ENCODE data around the gene ACSM5.
"Not testable (repeated sequence)": the region's sequence is repeated elsewhere in the genome, so short reads cannot be mapped to it uniquely, and the experiment has no call there.

Gene ACSM5

DNA sequence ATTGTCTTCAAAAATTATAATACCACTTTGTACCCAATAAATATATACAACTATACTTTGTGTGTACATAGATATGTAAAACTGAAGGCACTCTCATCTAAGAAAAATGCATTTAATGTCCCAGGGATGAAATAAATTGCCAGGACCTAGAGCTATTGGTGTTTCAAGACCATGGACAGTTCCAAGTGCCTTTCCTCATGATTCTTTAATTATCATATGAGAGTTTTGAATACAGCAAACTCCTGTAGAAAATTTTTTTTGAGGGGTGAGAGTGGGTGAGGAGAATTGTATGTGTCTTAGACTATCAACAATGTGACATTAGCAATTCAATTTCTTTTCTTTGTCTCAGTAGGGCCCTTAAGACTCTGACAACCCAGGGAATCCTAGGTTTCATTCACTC, 59.6 kb downstream of the ACSM5 start:
- not testable (repeated sequence) for H3K36me3 ChIP-seq (ENCODE audit: insufficient read depth, low read length); H3K4me3 ChIP-seq (ENCODE audit: low read depth in 1 of 2, low read length in 2 of 2); H3K4me1 ChIP-seq (ENCODE audit: insufficient read depth, low read length); H3K9me3 ChIP-seq (ENCODE audit: low read length); H3K27ac ChIP-seq (ENCODE audit: low read depth, low read length); H3K9ac ChIP-seq (ENCODE audit: low read length); H3K27me3 ChIP-seq (ENCODE audit: control insufficient read depth in 1 of 2, insufficient read depth in 2 of 2, low read length in 2 of 2)

DNA sequence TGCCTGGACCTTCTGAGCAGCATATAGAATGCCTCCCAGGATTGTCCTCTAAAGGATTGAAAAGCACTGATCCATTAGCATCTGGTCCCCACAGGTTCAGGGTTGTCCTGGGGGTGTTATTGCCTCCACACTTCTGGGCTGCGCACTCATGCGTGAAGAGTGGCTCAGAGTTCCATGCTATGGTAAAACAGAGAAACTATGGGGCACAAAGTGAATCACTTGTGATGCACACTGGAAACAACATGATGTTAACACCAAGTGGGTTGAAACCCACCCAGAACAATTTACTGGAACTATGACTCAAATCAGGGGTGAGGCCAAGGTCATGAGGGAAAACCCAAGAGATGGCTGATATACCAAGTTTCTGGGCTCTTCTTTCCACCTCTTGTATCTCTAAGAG, 60.6 kb downstream of the ACSM5 start:
- H3K4me1 ChIP-seq (ENCODE audit: insufficient read depth, low read length); H3K9ac ChIP-seq (ENCODE audit: low read length); H3K9me3 ChIP-seq (ENCODE audit: low read length); H3K36me3 ChIP-seq (ENCODE audit: insufficient read depth, low read length); H3K27me3 ChIP-seq (ENCODE audit: control insufficient read depth in 1 of 2, insufficient read depth in 2 of 2, low read length in 2 of 2); H3K4me3 ChIP-seq (ENCODE audit: low read depth in 1 of 2, low read length in 2 of 2); H3K27ac ChIP-seq (ENCODE audit: low read depth, low read length): not testable (repeated sequence)

DNA sequence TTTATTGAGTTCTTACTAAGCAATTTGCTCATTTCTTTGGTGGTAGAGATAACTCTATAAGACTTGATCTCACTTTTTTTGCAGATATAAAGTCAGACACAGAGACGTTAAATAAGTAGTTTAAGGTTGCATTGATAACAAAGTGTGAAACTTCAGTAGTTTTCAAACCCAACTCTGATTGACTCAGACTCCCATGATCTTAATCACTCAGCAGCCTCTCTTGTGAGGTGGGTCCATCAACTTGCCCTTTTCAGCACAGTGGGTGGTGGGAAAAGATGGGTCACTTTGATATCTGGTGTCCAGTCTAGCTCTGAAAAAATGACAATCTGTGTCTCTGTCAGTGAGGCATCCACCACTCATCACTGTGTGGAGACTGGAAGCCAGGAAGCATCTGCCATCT, 61.4 kb downstream of the ACSM5 start:
- not testable (repeated sequence) for H3K4me1 ChIP-seq (ENCODE audit: insufficient read depth, low read length); H3K9ac ChIP-seq (ENCODE audit: low read length); H3K36me3 ChIP-seq (ENCODE audit: insufficient read depth, low read length); H3K4me3 ChIP-seq (ENCODE audit: low read depth in 1 of 2, low read length in 2 of 2); H3K27ac ChIP-seq (ENCODE audit: low read depth, low read length); H3K27me3 ChIP-seq (ENCODE audit: control insufficient read depth in 1 of 2, insufficient read depth in 2 of 2, low read length in 2 of 2); H3K9me3 ChIP-seq (ENCODE audit: low read length)

DNA sequence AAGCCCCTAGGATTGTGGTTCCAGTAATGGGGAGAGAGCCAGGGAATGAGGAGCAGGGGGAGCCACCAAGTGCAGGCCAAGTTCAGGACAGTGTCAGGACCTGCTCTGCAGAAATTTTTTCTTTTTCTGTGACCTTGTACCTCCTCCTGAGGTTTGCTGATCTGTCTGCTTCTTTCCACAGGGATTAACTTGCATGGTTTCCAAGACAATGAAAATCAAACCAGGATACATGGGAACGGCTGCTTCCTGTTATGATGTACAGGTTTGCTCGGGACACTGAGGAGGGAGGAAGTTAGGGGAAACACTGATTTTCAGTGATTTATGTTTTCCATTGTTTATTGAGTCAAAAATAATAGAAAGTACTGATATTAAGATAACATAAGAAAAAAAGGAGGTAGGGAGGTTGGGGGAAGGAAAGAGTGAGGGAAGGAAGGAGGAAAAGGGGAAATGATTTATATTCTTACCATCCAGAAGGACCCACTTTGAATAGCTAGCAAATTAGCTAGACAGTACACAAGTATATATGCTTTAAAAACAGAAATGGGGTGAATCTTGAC, 67.9 kb downstream of the ACSM5 start:
- not testable (repeated sequence) for H3K9ac ChIP-seq (ENCODE audit: low read length); H3K9me3 ChIP-seq (ENCODE audit: low read length); H3K27ac ChIP-seq (ENCODE audit: low read depth, low read length); H3K4me1 ChIP-seq (ENCODE audit: insufficient read depth, low read length); H3K27me3 ChIP-seq (ENCODE audit: control insufficient read depth in 1 of 2, insufficient read depth in 2 of 2, low read length in 2 of 2); H3K4me3 ChIP-seq (ENCODE audit: low read depth in 1 of 2, low read length in 2 of 2); H3K36me3 ChIP-seq (ENCODE audit: insufficient read depth, low read length)

DNA sequence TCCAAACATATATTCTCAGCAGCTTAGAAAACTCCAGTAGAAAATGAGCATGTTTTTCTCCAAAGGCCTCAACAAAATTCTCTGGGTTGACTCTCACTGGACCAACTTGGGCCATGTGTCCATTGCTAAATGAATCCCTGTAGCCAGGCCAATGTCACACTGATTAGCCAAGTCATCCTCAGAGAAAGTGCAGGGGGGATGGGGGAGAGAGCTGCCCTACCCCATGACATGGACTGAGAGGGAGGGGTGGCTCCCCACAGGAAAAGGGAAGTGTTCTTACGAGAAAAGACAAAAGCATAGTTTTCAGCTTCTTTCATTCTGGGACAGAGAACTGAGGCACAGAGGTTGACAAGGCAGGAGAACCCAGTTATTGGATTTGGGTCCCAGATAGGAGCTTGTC, 74.7 kb downstream of the ACSM5 start:
- H3K36me3 ChIP-seq (ENCODE audit: insufficient read depth, low read length); H3K9ac ChIP-seq (ENCODE audit: low read length); H3K4me1 ChIP-seq (ENCODE audit: insufficient read depth, low read length); H3K27ac ChIP-seq (ENCODE audit: low read depth, low read length); H3K27me3 ChIP-seq (ENCODE audit: control insufficient read depth in 1 of 2, insufficient read depth in 2 of 2, low read length in 2 of 2); H3K4me3 ChIP-seq (ENCODE audit: low read depth in 1 of 2, low read length in 2 of 2); H3K9me3 ChIP-seq (ENCODE audit: low read length): not testable (repeated sequence)

DNA sequence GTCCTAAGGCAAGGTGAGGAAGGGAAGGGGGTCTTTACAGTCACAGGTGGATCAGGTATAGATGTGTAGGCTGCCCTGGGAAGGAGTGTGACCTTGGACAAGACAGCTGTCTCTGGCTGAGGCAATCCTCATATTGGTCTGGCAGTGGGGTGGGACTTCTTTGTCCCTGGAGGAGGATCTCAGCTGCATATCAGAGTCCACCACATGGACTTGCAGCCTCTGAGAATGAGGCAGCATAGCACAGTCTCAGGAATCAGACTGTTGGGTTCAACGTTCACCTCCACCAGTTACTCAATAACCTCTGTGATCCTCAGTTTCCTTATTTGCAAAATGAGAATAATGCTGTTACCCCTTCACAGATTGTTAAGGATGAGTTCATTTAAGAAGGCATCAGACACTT, 75.4 kb downstream of the ACSM5 start:
- Histone ChIP-seq H3K9me3 (ENCODE audit: low read length) (no peaks in the 10 kb centered on the region), H3K4me3 (ENCODE audit: low read depth in 1 of 2, low read length in 2 of 2) (no peak overlapping the region), H3K27me3 (ENCODE audit: control insufficient read depth in 1 of 2, insufficient read depth in 2 of 2, low read length in 2 of 2) (no peaks in the 10 kb centered on the region), H3K27ac (ENCODE audit: low read depth, low read length) (no peak overlapping the region), H3K36me3 (ENCODE audit: insufficient read depth, low read length) (no peaks in the 10 kb centered on the region), H3K9ac (ENCODE audit: low read length) (no peak overlapping the region), H3K4me1 (ENCODE audit: insufficient read depth, low read length) (no peaks in the 10 kb centered on the region)

DNA sequence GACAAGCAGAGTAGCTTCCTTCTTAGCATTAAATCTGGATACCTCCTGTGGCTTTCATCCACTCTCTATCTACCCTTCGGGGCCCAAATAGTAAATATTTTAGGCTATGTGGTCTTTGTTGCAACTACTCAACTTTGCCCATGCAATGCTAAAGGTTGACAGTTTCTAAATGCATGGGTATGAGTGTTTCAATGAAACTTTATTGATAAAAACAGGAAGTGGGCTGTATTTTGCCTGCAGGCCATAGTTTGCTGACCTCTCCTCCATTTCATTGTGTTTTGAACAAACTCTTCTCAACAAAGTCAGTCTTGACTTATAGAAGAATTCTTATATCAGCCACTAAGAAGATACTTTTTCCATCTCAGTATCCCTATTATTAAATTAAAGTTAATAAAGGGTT, 76.1 kb downstream of the ACSM5 start:
- H3K9me3 ChIP-seq (ENCODE audit: low read length) = no peaks in the 10 kb centered on the region
- H3K9ac ChIP-seq (ENCODE audit: low read length) = no peak overlapping the region
- no peak overlapping the region for H3K27ac ChIP-seq (ENCODE audit: low read depth, low read length)
- no peaks in the 10 kb centered on the region for H3K27me3 ChIP-seq (ENCODE audit: control insufficient read depth in 1 of 2, insufficient read depth in 2 of 2, low read length in 2 of 2)
- H3K4me1 ChIP-seq (ENCODE audit: insufficient read depth, low read length) = no peaks in the 10 kb centered on the region
- no peaks in the 10 kb centered on the region for H3K36me3 ChIP-seq (ENCODE audit: insufficient read depth, low read length)
- H3K4me3 ChIP-seq (ENCODE audit: low read depth in 1 of 2, low read length in 2 of 2) = no peak overlapping the region
